GM23248 (cell line): Measurements from ENCODE around the gene NUDT2.

Experiments
- EZH2 ChIP-seq: fragments of 200-600 bp; sonication (generic); IDR thresholded peaks from 2 replicates; pipeline ENCODE4 v1.6.1; 2018; ENCODE audit warnings: antibody characterized with exemption, mild to moderate bottlenecking; ENCODE audit not compliant: insufficient read depth, poor library complexity, severe bottlenecking
- EZH2phosphoT487 ChIP-seq: fragments of 200-600 bp; sonication (generic); IDR thresholded peaks from 2 replicates; pipeline ENCODE4 v1.6.1; 2018; ENCODE audit warnings: antibody characterized with exemption, moderate library complexity, mild to moderate bottlenecking, low read depth; ENCODE audit not compliant: insufficient read depth

GRCh38 chr9:34331196-34331595, 1.8 kb downstream of the NUDT2 start:
- TF ChIP-seq EZH2phosphoT487 (no peak), EZH2 (no peak)
